Measurements from ENCODE around the gene RAB40C.

DNA sequence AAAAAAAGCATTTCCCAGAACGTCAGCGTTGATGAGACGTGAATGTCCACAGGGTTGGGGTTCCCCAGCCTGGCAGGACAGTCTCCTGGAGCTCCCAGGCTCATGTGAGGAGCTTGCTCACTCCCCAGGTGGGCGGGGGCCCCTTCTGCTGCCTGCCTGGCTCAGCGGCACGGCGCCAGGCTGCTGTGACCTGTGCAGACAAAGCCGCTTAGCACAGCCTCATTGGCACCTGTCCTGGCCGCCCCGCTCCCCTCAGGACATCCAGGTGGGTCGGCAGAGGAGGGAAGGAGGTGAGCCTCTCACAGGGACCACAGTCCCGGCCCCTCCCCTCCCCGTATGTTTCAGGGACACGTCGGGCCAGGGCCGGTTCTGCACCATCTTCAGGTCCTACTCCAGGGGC is 28.0 kb downstream of the RAB40C start:
- TF ChIP-seq, protein P1, sequence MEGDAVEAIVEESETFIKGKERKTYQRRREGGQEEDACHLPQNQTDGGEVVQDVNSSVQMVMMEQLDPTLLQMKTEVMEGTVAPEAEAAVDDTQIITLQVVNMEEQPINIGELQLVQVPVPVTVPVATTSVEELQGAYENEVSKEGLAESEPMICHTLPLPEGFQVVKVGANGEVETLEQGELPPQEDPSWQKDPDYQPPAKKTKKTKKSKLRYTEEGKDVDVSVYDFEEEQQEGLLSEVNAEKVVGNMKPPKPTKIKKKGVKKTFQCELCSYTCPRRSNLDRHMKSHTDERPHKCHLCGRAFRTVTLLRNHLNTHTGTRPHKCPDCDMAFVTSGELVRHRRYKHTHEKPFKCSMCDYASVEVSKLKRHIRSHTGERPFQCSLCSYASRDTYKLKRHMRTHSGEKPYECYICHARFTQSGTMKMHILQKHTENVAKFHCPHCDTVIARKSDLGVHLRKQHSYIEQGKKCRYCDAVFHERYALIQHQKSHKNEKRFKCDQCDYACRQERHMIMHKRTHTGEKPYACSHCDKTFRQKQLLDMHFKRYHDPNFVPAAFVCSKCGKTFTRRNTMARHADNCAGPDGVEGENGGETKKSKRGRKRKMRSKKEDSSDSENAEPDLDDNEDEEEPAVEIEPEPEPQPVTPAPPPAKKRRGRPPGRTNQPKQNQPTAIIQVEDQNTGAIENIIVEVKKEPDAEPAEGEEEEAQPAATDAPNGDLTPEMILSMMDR (IDR thresholded peaks at IDR 0.05; ENCODE audit: low read depth, low read length), result no peak
- no peak for TF ChIP-seq EZH2phosphoT487 (IDR thresholded peaks at IDR 0.05; ENCODE audit: low read depth)
